Lung (tissue), 12 donors: ENCODE data around the gene ZNF460. TPM values are rescaled to one million over a fixed set of nuclear protein-coding genes. Genes with fewer than 3 reads are reported as not detected.
A peak's percentile ranks its signal among the peaks of the same experiment; 100 is the strongest.

Experiments
- ATAC-seq: fragments of 200-7000 bp; cut with Tn5 transposase; one replicate; pipeline ENCODE4 v1.9.1; 2020; ENCODE audit warnings: moderate number of reproducible peaks; ENCODE audit not compliant: insufficient read depth, low FRiP score
- DNase-seq, 3 donors: peaks; one replicate each; pipeline ENCODE4 v3.0.0-alpha.2; 2013 to 2017
- H3K27ac ChIP-seq, 2 donors: one replicate each; pipeline ENCODE4 v1.5.1; 2013; ENCODE audit warnings: mild to moderate bottlenecking in 2 of 2, moderate library complexity in 2 of 2, control low read depth in 1 of 2, inconsistent platforms in 1 of 2, low read depth in 1 of 2, low read length in 1 of 2
- H3K27me3 ChIP-seq, 3 donors: one replicate each; pipeline ENCODE4 v1.5.1; 2013; ENCODE audit warnings: low read length in 2 of 3; ENCODE audit not compliant: control insufficient read depth in 3 of 3, insufficient read depth in 3 of 3
- H3K36me3 ChIP-seq, 4 donors: one replicate each; pipeline ENCODE4 v1.5.1; 2013; ENCODE audit warnings: low read length in 4 of 4, mild to moderate bottlenecking in 1 of 4, moderate library complexity in 1 of 4; ENCODE audit not compliant: control insufficient read depth in 4 of 4, insufficient read depth in 4 of 4
- H3K4me1 ChIP-seq, 5 donors: one replicate each; pipeline ENCODE4 v1.5.1; 2013; ENCODE audit warnings: low read length in 5 of 5, mild to moderate bottlenecking in 2 of 5, moderate library complexity in 1 of 5; ENCODE audit not compliant: control insufficient read depth in 5 of 5, insufficient read depth in 5 of 5
- H3K4me3 ChIP-seq: one replicate; pipeline ENCODE4 v1.5.1; 2013; ENCODE audit warnings: mild to moderate bottlenecking, control low read depth, moderate library complexity
- H3K9ac ChIP-seq, 2 donors: one replicate each; pipeline ENCODE4 v1.5.1; 2013; ENCODE audit warnings: low read length in 2 of 2, control low read depth in 1 of 2; ENCODE audit not compliant: insufficient read depth in 1 of 2
- H3K9me3 ChIP-seq, 4 donors: one replicate each; pipeline ENCODE4 v1.5.1; 2013; ENCODE audit warnings: low read length in 3 of 4, mild to moderate bottlenecking in 1 of 4, moderate library complexity in 1 of 4; ENCODE audit not compliant: control insufficient read depth in 4 of 4, insufficient read depth in 3 of 4
- WGBS, 2 donors: extraction: QIAGEN DNeasy Blood & Tissue Kit; methylation state at CpG; one replicate each; pipeline ENCODE4 v1.1.7; 2013; 5-methylcytosine and 5-hydroxymethylcytosine counted together
- polyA plus RNA-seq, 2 donors: library from polyadenylated mRNA; stranded (reverse); fragments of 200-250 nt; gene quantifications; one replicate each; pipeline ENCODE4 v1.2.1, GENCODE V29; 2013
- total RNA-seq, 2 donors: library from RNA; depleted of rRNA in 1 of 2; stranded (reverse); fragments of >200 nt in 1 of 2; gene quantifications; one replicate each; pipeline ENCODE4 v1.2.1, GENCODE V29; 2014 to 2021
- TF ChIP-seq, protein P1 (sequence below): IDR thresholded peaks from 2 replicates; pipeline ENCODE4 v1.5.1; 2012; ENCODE audit warnings: mild to moderate bottlenecking; ENCODE audit errors: control extremely low read depth, extremely low read depth
- donor health status: control.
- donor health status: control.
- donor health status: Bipolar disorder and iron deficiency.
- donor health status: healthy.
- donor health status: DM: yes; HTN: yes; CAD: no.

ZNF460 gene
- total and polyA plus RNA-seq, 4 donors: 1.2 to 113 (median 29.0) TPM

DNA sequence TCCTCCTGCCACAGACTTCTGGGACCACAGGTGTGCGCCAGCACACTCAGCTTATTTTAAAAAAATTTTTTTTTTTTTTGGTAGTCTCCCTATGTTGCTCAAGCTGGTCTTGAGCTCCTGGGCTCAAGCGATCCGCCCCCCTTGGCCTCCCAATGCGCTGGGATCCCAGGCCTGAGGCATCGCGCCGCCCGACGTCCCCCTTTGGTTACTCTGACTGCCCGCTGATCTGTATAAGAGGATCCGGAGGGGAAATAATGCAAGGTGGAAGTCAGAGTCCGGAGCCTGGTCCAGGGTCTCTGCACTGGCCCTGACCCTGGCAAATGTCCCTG lies 40.3 kb upstream of the ZNF460 start:
- 14 to 27% methylated on average over 12 of the region's 12 CpGs for WGBS, 2 donors

DNA sequence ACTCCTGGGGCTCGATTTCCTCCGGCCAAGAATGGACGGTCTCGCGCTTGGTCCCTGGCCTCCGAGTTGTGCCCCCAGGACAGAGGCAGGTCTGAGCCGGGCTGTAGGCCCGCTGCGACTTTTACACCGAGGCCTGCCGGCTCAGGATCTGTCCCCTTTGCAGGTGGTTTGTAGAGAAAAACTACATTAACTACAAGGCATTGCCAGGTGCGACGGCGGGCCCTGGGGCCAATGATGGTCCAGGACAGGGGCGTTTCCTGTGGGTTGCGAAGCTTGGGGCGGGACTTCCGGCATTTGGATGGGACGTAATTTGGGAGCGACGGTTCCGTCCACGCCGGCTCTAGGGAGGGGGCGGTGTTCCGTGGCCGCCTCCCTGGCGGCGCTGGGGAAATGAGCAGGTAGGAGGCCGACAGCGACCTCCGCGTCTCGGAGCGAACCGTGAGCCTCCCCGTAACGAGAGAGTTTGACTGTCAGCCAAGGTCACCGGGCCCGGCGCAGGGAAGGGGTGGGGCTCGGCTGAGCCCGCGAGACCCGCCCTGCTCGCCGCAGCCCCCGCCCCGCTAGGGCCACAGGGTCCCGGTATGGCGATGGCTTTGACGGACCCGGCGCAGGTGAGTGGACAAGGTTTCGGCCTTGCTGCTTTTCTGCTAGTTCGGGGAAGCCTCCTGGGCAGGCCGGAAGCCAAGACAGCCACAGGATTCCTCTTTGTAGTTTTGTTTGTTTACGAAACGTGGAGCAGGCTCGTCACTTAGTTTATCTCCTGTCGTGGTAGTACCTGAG lies 39.8 kb upstream of the ZNF460 start, which contains the start of gene ZNF805:
Gene ZNF805, plus strand, starts transcription at position 322 of the 780 bp plus-strand sequence. Its CDS starts 260 bp downstream, at position 582.
- peak within 1 kb of the TSS; percentile 92 to 97 for H3K27ac ChIP-seq
- DNase-seq (peak; percentile 94 to 97 (median 95)), ATAC-seq (peak; percentile 99)
- H3K27me3 ChIP-seq: no peaks in the 10 kb centered on the region
- peaks cover 0 to 6% (median 0%) of the 10 kb centered on the region in 4 donors for H3K9me3 ChIP-seq
- peaks cover 9 to 15% (median 11%) of the 10 kb centered on the region in 5 donors for H3K4me1 ChIP-seq
- H3K9ac ChIP-seq: peak within 1 kb of the TSS; percentile 92 to 96
- TF ChIP-seq, protein P1, sequence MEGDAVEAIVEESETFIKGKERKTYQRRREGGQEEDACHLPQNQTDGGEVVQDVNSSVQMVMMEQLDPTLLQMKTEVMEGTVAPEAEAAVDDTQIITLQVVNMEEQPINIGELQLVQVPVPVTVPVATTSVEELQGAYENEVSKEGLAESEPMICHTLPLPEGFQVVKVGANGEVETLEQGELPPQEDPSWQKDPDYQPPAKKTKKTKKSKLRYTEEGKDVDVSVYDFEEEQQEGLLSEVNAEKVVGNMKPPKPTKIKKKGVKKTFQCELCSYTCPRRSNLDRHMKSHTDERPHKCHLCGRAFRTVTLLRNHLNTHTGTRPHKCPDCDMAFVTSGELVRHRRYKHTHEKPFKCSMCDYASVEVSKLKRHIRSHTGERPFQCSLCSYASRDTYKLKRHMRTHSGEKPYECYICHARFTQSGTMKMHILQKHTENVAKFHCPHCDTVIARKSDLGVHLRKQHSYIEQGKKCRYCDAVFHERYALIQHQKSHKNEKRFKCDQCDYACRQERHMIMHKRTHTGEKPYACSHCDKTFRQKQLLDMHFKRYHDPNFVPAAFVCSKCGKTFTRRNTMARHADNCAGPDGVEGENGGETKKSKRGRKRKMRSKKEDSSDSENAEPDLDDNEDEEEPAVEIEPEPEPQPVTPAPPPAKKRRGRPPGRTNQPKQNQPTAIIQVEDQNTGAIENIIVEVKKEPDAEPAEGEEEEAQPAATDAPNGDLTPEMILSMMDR: peak; percentile 3
- H3K4me3 ChIP-seq: peak within 1 kb of the TSS; percentile 98
- H3K36me3 ChIP-seq: peaks cover 9 to 15% (median 11%) of the 10 kb centered on the region in 4 donors
- WGBS, 2 donors: 0% methylated on average over 61 of the region's 61 CpGs

More for the DNA sequence above, 40.3 kb upstream of the ZNF460 start:
- Histone ChIP-seq H3K27me3 (no peaks in the 10 kb centered on the region), H3K36me3 (peaks cover 5 to 13% (median 8%) of the 10 kb centered on the region in 4 donors), H3K4me1 (peaks cover 9 to 15% (median 11%) of the 10 kb centered on the region in 5 donors), H3K9me3 (peaks cover 0 to 4% (median 0%) of the 10 kb centered on the region in 4 donors), H3K27ac (peak overlapping the region; percentile 92 to 97), H3K4me3 (peak overlapping the region; percentile 98), H3K9ac (peak overlapping the region in 1 of 2 donors; percentile 53)
- TF ChIP-seq, protein P1: no peak
- DNase-seq (no peak), ATAC-seq (peak; percentile 15)

DNA sequence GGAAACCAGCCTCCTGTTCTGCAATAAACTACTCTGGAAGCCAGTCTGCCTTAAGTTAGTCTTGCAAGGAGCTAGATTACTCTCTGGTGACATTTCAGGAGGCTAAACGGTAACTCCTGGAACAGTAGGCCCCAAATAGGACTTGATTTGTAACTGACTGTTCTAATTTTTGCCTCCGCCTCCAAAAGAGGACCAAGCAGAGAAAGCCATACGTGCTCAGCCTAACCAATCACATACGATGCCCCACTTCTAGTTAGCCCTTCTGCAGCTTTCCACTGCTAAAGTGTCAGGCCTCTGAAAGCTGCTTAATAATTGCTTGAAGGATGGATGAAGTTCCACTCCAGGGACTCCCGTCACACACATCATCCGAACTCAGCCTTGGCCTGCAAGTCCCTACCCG lies 39.1 kb upstream of the ZNF460 start:
- WGBS, 2 donors: 20 to 23% methylated on average over 7 of the region's 7 CpGs

More for the DNA sequence above, 39.1 kb upstream of the ZNF460 start:
- no peak for ATAC-seq
- Histone ChIP-seq H3K4me3 (peak overlapping the region; percentile 98), H3K36me3 (peaks cover 10 to 18% (median 14%) of the 10 kb centered on the region in 4 donors), H3K27ac (peak overlapping the region; percentile 91 to 97), H3K27me3 (no peaks in the 10 kb centered on the region), H3K9ac (peak overlapping the region; percentile 92 to 96), H3K9me3 (peaks cover 0 to 9% (median 0%) of the 10 kb centered on the region in 4 donors), H3K4me1 (peaks cover 9 to 15% (median 11%) of the 10 kb centered on the region in 5 donors)
- DNase-seq: peak in 2 of 3 donors; percentile 19 to 26
- TF ChIP-seq, protein P1: no peak
